Stromal cell of bone marrow (primary cell): Measurements from ENCODE around the gene KRT34.
"Not testable (repeated sequence)": the region's sequence is repeated elsewhere in the genome, so short reads cannot be mapped to it uniquely, and the experiment has no call there.

Experiments
- DNase-seq: peaks from one replicate; pipeline ENCODE4 v3.0.0-alpha.2; 2012; ENCODE audit warnings: low read depth

KRT34 gene

GRCh38 chr17:41366070-41366469 is 16.0 kb downstream of the KRT34 start:
- no peak for DNase-seq

DNA sequence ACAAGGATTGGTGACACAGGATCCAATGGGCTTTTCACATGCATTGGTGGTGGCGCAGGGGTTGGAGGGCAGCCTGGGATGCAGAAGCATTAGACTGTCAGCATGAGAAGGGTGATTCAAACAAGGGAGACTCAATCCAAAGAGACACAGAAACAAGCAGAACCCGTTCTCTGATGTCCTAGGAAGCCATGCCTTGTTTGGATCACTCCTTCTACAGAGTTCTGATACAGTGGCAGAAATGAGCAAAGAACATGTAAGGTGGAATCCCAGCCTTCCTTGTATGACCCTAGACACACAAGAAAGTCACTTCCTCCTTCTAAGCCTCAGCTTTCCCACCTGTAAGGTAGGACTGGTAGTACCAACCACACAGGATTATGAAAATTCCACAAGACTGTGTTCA is 18.2 kb downstream of the KRT34 start:
- DNase-seq, result no peak

DNA sequence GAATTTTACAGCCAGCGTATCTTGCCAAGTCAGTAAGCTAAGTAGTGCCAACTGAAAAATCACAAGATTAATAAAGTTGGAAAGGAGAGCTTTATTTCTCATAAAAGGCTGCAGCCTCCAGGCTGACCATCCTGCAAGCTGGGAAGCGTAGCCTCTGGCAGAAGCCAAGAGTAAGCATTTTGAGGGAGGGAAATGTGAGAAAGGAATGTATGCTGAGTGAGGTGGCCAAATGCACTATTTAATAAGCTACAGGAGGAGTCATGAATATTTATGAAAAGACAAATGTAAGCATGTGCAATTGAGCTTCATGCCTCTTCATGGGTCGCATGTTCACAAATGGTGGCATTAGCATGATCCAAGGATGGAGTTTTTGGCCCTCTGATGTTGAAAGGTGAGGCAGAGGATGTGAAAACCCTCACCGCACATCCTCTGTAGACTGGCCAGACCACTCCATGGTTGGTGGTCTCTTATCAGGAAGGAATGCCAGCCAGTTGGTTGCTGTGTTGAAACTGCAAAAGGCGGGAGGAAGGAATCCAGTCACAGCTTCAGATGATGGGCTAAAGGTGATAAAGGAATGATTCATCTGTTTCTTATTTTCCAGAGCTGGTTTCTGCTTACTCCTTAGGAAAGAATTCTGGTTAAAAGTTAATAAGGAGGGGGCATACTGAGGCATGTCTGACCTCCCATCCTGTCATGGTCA is 21.7 kb downstream of the KRT34 start:
- DNase-seq, result no peak

DNA sequence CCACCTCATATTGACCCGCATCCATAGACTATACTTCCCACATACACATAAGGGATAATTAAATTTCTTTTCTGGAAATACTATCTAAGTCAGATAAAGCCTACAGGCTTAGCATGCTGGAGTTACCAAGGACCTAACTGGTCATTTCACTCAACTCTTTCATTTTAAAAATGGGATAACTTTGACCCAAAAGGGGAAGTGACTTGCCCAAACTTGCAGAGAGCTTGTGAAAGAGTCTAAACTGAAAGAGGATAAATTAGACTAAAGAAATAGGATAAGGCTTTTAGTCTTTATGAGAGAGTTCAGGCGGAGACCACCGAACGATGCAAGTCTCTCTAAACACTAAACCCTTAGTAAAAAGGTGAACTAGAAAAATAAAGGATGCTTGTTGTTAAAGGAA is 27.6 kb downstream of the KRT34 start:
- no peak for DNase-seq

- no peak for DNase-seq
These were observed 29.3 kb downstream of the KRT34 start for GRCh38 chr17:41352597-41353366.

GRCh38 chr17:41351177-41351576 is 30.9 kb downstream of the KRT34 start:
- DNase-seq, result no peak

- DNase-seq, result not testable (repeated sequence)
These were observed 31.7 kb downstream of the KRT34 start, which contains the start of gene KRT33A for GRCh38 chr17:41350381-41350878. Gene KRT33A, minus strand, starts transcription at chr17:41350828. Its CDS starts 61 bp downstream, at chr17:41350767.

GRCh38 chr17:41347869-41348760 is 34.0 kb downstream of the KRT34 start:
- DNase-seq, result no peak

DNA sequence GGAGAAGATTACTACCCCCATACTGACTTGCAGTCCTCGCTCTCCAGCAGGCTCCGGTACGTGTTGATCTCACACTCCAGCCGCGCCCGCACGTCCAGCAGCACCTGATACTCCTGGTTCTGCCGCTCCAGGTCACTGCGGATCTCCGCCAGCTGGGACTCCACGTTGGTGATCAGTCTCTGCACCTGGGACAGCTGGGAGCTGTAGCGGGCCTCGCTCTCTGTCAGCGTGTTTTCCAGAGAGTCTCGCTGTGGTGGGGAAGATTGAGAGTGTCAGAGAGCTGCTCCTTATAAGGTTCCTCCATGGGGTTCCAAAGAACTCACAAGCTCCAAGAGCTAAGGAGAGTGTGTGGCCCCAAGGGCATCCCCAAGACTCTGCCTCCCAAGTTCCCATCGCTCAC is 35.7 kb downstream of the KRT34 start:
- not testable (repeated sequence) for DNase-seq

GRCh38 chr17:41345992-41346391 is 36.1 kb downstream of the KRT34 start:
- no peak for DNase-seq

DNA sequence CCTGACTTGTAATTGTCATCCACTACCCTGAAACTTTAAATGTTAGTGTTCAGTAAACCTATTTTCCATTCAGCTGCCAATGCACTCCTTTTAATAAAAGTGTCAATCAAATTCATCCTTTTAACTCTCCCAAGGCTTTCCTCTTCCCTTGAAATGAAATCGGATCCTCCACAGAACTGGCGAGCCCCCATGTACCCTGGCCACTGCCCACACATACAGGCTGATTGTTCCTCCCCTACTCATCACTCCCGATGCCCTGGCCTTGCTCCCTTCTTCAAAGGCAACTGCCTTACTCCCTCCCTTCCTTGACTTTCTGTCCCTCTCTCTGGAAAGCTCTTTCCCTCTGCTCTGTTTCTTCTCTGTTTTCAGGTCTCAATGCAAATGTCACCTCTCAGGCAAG is 39.1 kb downstream of the KRT34 start:
- DNase-seq, result no peak

- DNase-seq, result no peak
These were observed 40.9 kb downstream of the KRT34 start for GRCh38 chr17:41340934-41341861.

- no peak for DNase-seq
These were observed 41.6 kb downstream of the KRT34 start for GRCh38 chr17:41340494-41340893.

- no peak for DNase-seq
These were observed 42.4 kb downstream of the KRT34 start for GRCh38 chr17:41339571-41340172.

- DNase-seq, result no peak
These were observed 43.1 kb downstream of the KRT34 start for GRCh38 chr17:41338961-41339485.

GRCh38 chr17:41335747-41336146 is 46.4 kb downstream of the KRT34 start:
- DNase-seq, result no peak

- DNase-seq, result no peak
These were observed 47.5 kb downstream of the KRT34 start for GRCh38 chr17:41334385-41335305.

GRCh38 chr17:41333836-41334235 is 48.3 kb downstream of the KRT34 start:
- DNase-seq, result no peak

DNA sequence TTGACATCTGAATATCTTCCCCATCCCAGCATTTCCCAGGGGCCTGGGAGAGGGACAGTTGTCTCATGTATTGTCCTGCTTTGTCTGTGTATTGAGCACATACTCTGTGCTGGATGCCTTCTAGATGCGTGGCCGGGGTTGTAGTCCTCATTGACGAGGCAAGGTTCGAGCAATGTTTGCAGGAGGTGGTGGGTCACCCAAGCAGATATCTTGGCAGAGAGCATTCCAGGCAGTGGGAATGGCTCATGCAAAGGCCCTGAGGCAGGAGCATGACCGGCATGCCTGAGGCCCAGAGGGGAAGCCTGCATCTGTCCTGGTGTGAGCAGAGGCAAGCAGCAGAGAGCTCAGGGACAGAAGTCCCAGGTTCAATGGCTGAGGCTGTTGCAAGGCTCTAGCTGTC is 49.0 kb downstream of the KRT34 start:
- DNase-seq, result no peak
